ENCODE measurements around the gene DMRTA1. TPM values are rescaled to one million over a fixed set of nuclear protein-coding genes. Genes with fewer than 3 reads are reported as not detected.
"Not testable (repeated sequence)": the region's sequence is repeated elsewhere in the genome, so short reads cannot be mapped to it uniquely, and the experiment has no call there.

Gene DMRTA1
- polyA plus RNA-seq, 3 donors: 1.1 to 1.7 (median 1.5) TPM

- DNase-seq: no peak
Measured at GRCh38 chr9:22452415-22453010, 5.9 kb downstream of the DMRTA1 start.

- DNase-seq: no peak
Measured at GRCh38 chr9:22454016-22454415, 7.4 kb downstream of the DMRTA1 start.

- no peak for DNase-seq
Measured at GRCh38 chr9:22455181-22455580, 8.6 kb downstream of the DMRTA1 start.

GRCh38 chr9:22457448-22457847, 10.8 kb downstream of the DMRTA1 start:
- DNase-seq: no peak

- no peak for DNase-seq
Measured at GRCh38 chr9:22463205-22463604, 16.6 kb downstream of the DMRTA1 start.

- DNase-seq: peak; percentile 35
Measured at GRCh38 chr9:22469928-22470544, 23.4 kb downstream of the DMRTA1 start.

- DNase-seq: no peak
Measured at GRCh38 chr9:22481566-22481965, 34.9 kb downstream of the DMRTA1 start.

GRCh38 chr9:22483528-22484070, 37.0 kb downstream of the DMRTA1 start:
- no peak for DNase-seq

GRCh38 chr9:22496197-22496596, 49.6 kb downstream of the DMRTA1 start:
- not testable (repeated sequence) for DNase-seq

Data from renal pelvis (tissue), 4 donors.